GM23248 (cell line): ENCODE measurements around the gene IVL.

Experiments
- EZH2 ChIP-seq: fragments of 200-600 bp; sonication (generic); IDR thresholded peaks from 2 replicates; pipeline ENCODE4 v1.6.1; 2018; ENCODE audit warnings: antibody characterized with exemption, mild to moderate bottlenecking; ENCODE audit not compliant: insufficient read depth, poor library complexity, severe bottlenecking
- EZH2phosphoT487 ChIP-seq: fragments of 200-600 bp; sonication (generic); IDR thresholded peaks from 2 replicates; pipeline ENCODE4 v1.6.1; 2018; ENCODE audit warnings: antibody characterized with exemption, moderate library complexity, mild to moderate bottlenecking, low read depth; ENCODE audit not compliant: insufficient read depth

DNA sequence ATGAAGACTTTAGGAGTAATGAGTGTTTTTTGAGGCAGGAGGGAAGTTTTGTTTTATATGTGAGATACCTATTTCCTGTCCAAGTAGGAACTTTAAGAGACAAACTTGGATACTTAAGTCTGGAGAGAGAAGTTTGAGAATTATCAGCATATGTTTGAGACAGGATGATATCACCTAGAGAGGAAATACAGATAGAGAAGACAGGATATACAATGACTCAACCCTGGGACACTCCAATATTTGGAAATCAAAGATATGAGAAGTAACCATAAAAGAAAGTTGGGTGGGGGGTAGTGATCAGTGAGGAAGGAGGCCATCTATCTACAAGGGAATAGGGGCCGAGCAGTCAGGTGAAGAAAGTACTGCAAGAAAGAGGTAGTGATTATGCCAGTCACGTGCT, 42.0 kb upstream of the IVL start:
- TF ChIP-seq EZH2, result no peak
- TF ChIP-seq EZH2phosphoT487, result no peak
